ENCODE measurements around the gene ACER2.

- no peak for TF ChIP-seq POLR2A (IDR thresholded peaks at IDR 0.05)
- TF ChIP-seq CTCF (IDR thresholded peaks at IDR 0.05), result no peak
- no peak for TF ChIP-seq POLR2AphosphoS5 (IDR thresholded peaks at IDR 0.05; ENCODE audit: insufficient read depth in 1 of 2, low read depth in 1 of 2)
These were observed 79.9 kb downstream of the ACER2 start for GRCh38 chr9:19488721-19489120.
